GM19438 (cell line): ENCODE data around the gene ALK.

ENCODE experiments used
- ATAC-seq: cut with Tn5 transposase; IDR thresholded peaks from one replicate; pipeline ENCODE4 v1.9.1; 2021; ENCODE audit warnings: low read depth; ENCODE audit not compliant: unreplicated experiment

The ALK gene

GRCh38 chr2:29799628-29800027 is 121.8 kb downstream of the ALK start:
- ATAC-seq = no peak

DNA sequence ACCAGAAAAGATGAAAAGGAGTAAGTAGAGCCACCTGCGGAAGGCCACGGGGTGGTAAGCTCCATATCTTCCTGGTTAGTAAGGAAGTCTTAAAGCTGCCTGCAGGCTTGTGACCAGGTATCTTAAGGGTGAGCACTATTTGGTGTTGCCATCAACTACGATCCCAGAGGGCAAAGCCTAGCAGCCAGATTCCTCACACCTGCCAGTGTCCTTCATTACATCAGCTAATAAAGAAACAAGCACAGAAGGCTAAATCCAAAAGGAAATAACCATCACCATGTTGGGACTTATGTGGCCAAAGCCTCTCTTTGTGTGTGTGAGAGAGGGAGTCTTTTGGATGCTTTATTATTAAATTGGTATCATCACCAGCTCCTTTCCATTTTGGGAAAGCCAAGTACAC is 123.5 kb downstream of the ALK start:
- ATAC-seq = no peak

DNA sequence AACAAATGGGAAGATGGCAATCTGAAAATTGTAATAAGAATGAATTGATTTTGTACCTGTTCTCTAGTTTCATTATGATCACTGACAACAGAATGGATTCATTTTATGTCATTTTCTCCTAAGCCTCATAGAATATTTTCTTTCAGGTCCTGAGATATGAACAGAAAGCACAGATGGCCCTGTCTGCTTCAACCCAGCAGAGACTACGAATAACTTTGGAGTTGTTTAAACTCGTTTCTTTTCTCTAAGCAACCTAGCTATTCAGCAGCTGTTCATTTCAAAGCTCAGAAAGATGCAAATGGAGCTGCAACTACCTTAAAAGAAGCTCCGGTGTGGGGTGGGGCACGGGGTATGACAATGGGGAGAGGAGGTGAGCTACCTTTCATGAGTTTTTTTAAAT is 124.9 kb downstream of the ALK start:
- no peak for ATAC-seq

DNA sequence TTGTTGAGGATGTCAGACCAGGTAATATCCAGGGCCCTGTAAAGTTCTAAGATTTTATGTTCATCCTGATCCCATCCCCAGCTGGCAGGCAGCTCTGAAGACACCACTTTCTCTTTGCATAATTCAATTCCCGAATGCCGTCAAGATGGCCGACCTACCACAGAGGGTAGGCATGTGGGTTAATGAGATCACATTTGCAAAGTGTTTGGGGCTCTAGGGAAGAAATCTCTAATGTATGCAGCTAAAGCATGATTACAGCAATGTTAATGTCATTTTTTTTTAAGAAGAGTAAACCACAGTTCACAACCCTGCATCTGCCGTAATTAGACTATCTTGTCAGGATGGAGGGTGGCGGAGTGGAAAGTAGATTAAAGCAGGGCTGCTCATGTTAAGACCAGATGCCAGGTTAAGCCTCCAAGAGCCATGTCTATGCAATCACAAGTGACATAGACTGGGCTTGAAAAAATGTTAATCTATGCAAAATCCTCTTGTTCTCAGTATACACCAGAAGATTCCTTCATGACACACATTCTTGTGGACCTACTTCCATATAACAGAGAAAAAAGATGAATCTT is 131.4 kb downstream of the ALK start:
- ATAC-seq = no peak

- ATAC-seq = no peak
These were observed 133.6 kb downstream of the ALK start for GRCh38 chr2:29787473-29788465.

DNA sequence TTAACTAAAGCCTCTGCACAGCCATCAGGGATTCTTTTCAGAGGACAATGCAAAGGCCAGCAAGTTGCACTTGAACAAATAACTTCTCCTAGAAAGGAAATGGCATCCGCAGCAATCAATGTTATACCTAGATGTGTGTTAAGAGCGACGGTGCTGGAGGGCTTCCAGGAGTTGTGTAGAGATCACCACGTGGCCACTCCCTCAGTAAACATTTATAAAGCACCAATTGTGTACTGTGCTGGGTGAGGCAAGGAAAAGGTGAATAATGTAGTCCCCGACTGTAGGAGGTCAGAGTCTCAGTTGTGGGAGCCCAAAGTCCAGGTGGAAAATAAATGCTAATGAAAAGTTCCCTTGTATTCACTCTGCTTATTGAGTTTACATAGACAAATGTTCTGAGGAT is 135.0 kb downstream of the ALK start:
- ATAC-seq = no peak

- ATAC-seq = no peak
These were observed 137.7 kb downstream of the ALK start for GRCh38 chr2:29783666-29784065.

- ATAC-seq = no peak
These were observed 138.6 kb downstream of the ALK start for GRCh38 chr2:29782549-29783458.

DNA sequence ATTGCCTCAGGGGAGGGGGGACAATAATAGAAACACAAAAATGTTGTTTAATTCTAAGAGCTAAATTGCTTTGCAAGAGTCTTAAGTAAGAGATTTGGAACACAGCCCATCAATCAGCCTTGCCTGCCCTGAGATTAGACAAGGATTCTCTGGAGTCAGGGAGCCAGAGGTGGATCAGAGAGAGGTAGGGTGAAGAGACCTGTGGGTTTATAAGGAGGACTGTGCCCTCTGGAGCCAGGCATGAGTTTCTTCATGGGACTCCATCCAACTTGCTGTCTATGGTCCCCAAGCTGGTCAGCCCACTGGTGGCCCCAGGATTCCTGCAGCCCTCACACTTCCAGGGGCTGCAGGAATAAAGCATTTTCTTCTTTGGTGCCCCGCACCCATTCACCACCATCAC is 139.3 kb downstream of the ALK start:
- no peak for ATAC-seq

DNA sequence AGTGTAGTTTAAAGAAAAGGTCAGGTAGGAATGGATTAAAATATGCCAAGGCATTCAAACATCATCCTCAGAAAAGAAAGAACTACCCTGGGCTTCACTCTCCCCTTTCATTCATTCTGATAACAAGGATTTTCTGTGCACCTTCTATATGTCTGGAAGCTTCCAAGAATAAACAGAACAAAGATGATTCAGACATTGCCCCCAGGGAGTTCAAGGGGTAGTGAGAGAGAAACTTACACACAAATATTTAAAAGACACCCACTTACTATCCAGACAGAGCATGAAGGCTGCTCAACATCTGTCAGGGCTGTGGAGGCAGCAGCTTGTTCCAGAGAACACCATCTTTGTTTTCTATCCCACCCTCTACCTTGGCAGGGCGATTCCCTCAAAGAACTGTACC is 140.5 kb downstream of the ALK start:
- ATAC-seq = no peak

- ATAC-seq = no peak
These were observed 144.2 kb downstream of the ALK start for GRCh38 chr2:29777161-29777560.

GRCh38 chr2:29776406-29776805 is 145.0 kb downstream of the ALK start:
- no peak for ATAC-seq

DNA sequence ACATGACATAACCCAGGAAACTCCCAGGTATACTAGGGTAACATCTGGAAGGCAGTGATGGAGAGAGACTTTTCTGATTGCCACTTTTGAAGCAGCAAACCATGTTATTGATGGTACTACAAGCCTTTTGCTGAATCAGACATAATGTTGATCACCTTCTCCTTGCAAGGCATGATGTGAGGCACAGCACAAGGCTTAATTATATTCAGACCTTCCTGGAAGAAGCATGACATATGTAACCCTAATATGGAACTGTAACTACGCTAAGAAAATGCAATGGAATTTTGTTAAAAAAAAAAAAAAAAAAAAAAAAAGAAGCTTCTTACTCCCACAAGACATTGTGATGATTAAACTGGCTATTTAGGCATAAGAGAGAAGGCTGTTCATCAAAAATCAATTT is 145.4 kb downstream of the ALK start:
- ATAC-seq = no peak

GRCh38 chr2:29774624-29775023 is 146.8 kb downstream of the ALK start:
- no peak for ATAC-seq

GRCh38 chr2:29770846-29771245 is 150.5 kb downstream of the ALK start:
- ATAC-seq = no peak

DNA sequence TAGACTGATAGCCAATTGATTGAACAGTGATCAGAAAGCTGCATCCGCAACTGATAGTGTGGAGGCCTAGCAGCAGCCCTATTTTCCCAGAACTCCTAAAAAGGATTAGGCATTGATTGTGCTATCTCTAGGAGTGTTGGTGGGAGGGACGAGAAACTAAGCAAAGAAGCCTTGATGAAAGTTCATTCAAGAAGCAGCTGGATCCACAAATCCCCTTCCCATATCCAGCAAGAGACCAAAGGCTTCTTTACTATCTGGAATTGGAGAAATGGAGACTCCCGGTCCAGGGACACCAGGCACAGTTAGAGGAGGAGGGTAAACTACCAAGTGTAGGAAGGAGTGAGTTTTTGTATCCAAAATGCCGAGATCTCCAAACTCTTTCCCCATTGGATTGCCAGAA is 151.5 kb downstream of the ALK start:
- ATAC-seq = no peak

DNA sequence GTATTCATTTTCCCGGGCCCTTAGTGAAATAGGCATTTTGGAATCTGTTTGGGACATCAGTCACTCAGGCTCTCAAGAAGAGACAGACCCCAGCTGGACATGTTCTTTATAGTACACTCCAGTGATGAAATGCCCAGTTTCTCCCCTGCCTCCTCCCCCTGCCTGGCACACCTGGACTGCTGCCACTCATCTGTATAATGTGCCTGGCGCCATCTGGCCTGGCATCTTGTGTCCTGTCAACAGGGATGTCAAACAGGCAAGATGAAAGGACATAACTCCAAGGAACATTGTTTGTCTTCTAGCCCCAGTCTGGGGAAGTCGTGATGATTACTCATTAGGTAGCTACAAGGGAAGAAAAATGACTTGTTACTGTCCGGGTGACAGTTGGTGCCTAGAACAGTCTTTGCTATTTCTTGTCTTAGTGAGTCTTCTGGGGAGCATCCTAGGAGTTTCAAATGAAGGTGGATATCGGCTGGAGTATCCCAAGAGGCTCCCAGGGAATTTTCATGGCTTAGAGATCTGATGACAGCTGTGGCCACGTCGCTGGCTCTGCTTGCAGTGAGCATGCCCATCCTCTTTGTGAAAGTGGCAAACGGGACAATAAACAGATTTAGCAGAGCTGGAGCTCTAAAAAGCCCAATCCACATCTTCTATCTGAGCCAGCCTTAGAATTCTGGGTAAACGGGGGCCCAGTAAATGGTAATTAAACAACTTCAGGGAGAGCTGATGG is 153.6 kb downstream of the ALK start:
- no peak for ATAC-seq

DNA sequence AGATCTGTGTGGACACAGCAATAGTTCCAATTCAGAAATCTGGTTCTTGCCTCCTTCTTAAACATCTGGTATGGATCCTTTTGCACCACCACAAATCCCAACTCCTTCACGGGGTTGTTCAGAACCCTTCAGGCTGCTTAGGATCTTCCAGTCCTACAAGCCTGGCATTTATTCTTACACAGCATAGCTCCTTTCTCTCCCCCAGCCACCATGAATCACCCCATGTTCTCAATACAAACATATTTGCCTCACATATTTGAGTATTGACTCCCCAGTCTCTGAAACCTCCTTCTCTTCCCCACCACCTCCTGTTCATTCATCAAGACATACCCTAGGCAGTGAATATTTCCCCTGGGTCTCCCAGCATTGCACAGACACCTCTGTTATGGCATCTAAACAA is 155.2 kb downstream of the ALK start:
- no peak for ATAC-seq

DNA sequence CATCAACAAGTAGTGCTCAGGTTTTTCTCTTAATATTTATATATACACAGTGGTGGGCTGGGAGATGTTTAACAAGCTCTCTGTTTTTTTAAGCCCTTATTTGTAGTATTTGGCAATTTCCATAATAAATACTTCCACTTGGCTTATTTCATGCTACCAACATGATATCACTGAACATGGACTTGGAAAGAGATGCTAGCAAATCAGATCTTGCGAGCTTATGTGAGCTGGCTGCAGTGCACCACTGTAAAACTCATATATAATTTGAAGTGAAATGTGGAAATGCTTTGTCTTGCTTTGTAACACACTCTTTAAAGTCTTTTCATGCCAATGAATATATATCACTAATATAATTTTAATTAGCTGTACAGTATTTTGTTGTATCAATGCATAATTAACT is 155.7 kb downstream of the ALK start:
- no peak for ATAC-seq

- no peak for ATAC-seq
These were observed 158.0 kb downstream of the ALK start for GRCh38 chr2:29763371-29763770.
